Body of pancreas (tissue), 4 donors: ENCODE measurements around the gene NLGN3. TPM values are rescaled to one million over a fixed set of nuclear protein-coding genes. Genes with fewer than 3 reads are reported as not detected.

Experiments
- ATAC-seq: fragments of 150-250 bp; one replicate; pipeline ENCODE4 v1.9.1; 2016
- DNase-seq, 4 donors: peaks; one replicate each; pipeline ENCODE4 v3.0.0-alpha.2; 2019
- H3K27ac ChIP-seq, 4 donors: fragments of 200-600 bp; sonication (generic); 1 replicate in 3 of 4; 2 replicates in 1 of 4; pipeline versions ENCODE4 v1.5.1 to v1.6.1; 2016 to 2019; ENCODE audit warnings: mild to moderate bottlenecking in 1 of 4, mixed read lengths in 1 of 4, moderate library complexity in 1 of 4
- H3K27me3 ChIP-seq, 2 donors: fragments of 200-600 bp; sonication (generic); one replicate each; pipeline ENCODE4 v1.6.0; 2016; ENCODE audit warnings: mild to moderate bottlenecking in 1 of 2
- H3K36me3 ChIP-seq, 2 donors: fragments of 200-600 bp; sonication (generic); replicated peaks in 1 of 2; 2 replicates each; pipeline ENCODE4 v1.5.1; 2016; ENCODE audit warnings: low read depth in 2 of 2; ENCODE audit not compliant: insufficient read depth in 1 of 2
- H3K4me1 ChIP-seq: fragments of 200-600 bp; sonication (generic); one replicate; pipeline ENCODE4 v1.6.0; 2016
- H3K4me3 ChIP-seq, 2 donors: fragments of 200-600 bp; sonication (generic); 1 replicate in 1 of 2; 2 replicates in 1 of 2; pipeline ENCODE4 v1.5.1; 2016 to 2019
- H3K9me3 ChIP-seq, 3 donors: fragments of 200-600 bp; sonication (generic); 1 replicate in 2 of 3; 2 replicates in 1 of 3; pipeline ENCODE4 v1.5.1; 2016
- CTCF ChIP-seq, 7 experiments: fragments of 450-650 bp in 4 of 7; fragments of 200-600 bp in 3 of 7; sonication (generic) in 3 of 7; IDR thresholded peaks; one replicate each; pipeline ENCODE4 v1.5.1; 2016 to 2019; ENCODE audit warnings: antibody characterized with exemption in 7 of 7
- POLR2A ChIP-seq, 3 donors: fragments of 450-650 bp; IDR thresholded peaks; one replicate each; pipeline ENCODE4 v1.6.1; 2016; ENCODE audit warnings: antibody characterized with exemption in 3 of 3, mild to moderate bottlenecking in 2 of 3
- whole genome bisulfite sequencing, 2 donors: methylation state at CpG; one replicate each; pipeline ENCODE4 v1.1.5; 2017; 5-methylcytosine and 5-hydroxymethylcytosine counted together
- intact Hi-C: fragments of 100-400 bp; cut with DNase I; formaldehyde crosslinking; loops from one replicate; pipeline ENCODE4 v1.15.1; 2023
- total RNA-seq, 2 donors: library from RNA; depleted of rRNA; stranded (reverse); fragments of >200 nt; gene quantifications; one replicate each; pipeline ENCODE4 v1.1.0, GENCODE V29; 2016

Gene NLGN3
- total RNA-seq, 2 donors from 2014 or later: 1.0 TPM; not detected in 1

GRCh38 chrX:71184803-71185495 lies 40.3 kb downstream of the NLGN3 start:
- no peak for ATAC-seq
- Histone ChIP-seq H3K27ac (peak overlapping the region in 3 of 4 donors; percentile 25 to 62 (median 26)), H3K4me3 (no peak overlapping the region), H3K36me3 (no peaks in the 10 kb centered on the region), H3K9me3 (no peaks in the 10 kb centered on the region), H3K27me3 (no peaks in the 10 kb centered on the region), H3K4me1 (peaks cover 28% of the 10 kb centered on the region)
- TF ChIP-seq CTCF (IDR thresholded peaks at IDR 0.05) (peak in 4 of 7 experiments; percentile 21 to 27 (median 25)), POLR2A (IDR thresholded peaks at IDR 0.05) (no peak)
- intact Hi-C loops: no loop called here
- peak; percentile 29 to 58 (median 48) for DNase-seq
- WGBS, 2 donors: 31 to 35% methylated on average over 4 of the region's 4 CpGs

- ATAC-seq (no peak), DNase-seq (no peak)
- Histone ChIP-seq H3K9me3 (no peaks in the 10 kb centered on the region), H3K27ac (no peak overlapping the region), H3K36me3 (no peaks in the 10 kb centered on the region), H3K27me3 (no peaks in the 10 kb centered on the region), H3K4me3 (no peak overlapping the region), H3K4me1 (no peaks in the 10 kb centered on the region)
- TF ChIP-seq CTCF (IDR thresholded peaks at IDR 0.05) (no peak), POLR2A (IDR thresholded peaks at IDR 0.05) (no peak)
- intact Hi-C loops: no loop called here
Observed at GRCh38 chrX:71191248-71191647, 46.6 kb downstream of the NLGN3 start.

GRCh38 chrX:71195964-71196649 lies 51.5 kb downstream of the NLGN3 start:
- no peaks in the 10 kb centered on the region for H3K9me3 ChIP-seq

GRCh38 chrX:71198066-71198465 lies 53.4 kb downstream of the NLGN3 start:
- no peaks in the 10 kb centered on the region for H3K27me3 ChIP-seq
- intact Hi-C loops: no loop called here
- no peak overlapping the region for H3K4me3 ChIP-seq
- no peaks in the 10 kb centered on the region for H3K36me3 ChIP-seq
- TF ChIP-seq CTCF (IDR thresholded peaks at IDR 0.05) (no peak), POLR2A (IDR thresholded peaks at IDR 0.05) (no peak)
- H3K9me3 ChIP-seq: no peaks in the 10 kb centered on the region
- 68 to 71% methylated on average over 3 of the region's 3 CpGs for WGBS, 2 donors
- DNase-seq: no peak
- H3K27ac ChIP-seq: no peak overlapping the region
- no peaks in the 10 kb centered on the region for H3K4me1 ChIP-seq
- no peak for ATAC-seq

More at GRCh38 chrX:71195964-71196649, 51.5 kb downstream of the NLGN3 start:
- H3K36me3 ChIP-seq: no peaks in the 10 kb centered on the region
- 49 to 54% methylated on average over 4 of the region's 4 CpGs for WGBS, 2 donors
- no peak for TF ChIP-seq CTCF (IDR thresholded peaks at IDR 0.05)
- no peak for TF ChIP-seq POLR2A (IDR thresholded peaks at IDR 0.05)
- H3K27ac ChIP-seq: no peak overlapping the region
- intact Hi-C loops: no loop called here
- DNase-seq: no peak
- H3K27me3 ChIP-seq: no peaks in the 10 kb centered on the region
- no peak overlapping the region for H3K4me3 ChIP-seq
- no peak for ATAC-seq
- no peaks in the 10 kb centered on the region for H3K4me1 ChIP-seq
